Activated CD4-positive, alpha-beta T cell treated with anti-CD3 and anti-CD28 coated beads, Interleukin-2, amount 10 ng/mL, durations not matched to agents 24 days and 14 days (primary cell): ENCODE data around the gene MSH3. TPM values are rescaled to one million over a fixed set of nuclear protein-coding genes. Genes with fewer than 3 reads are reported as not detected.
"Not testable (repeated sequence)": the region's sequence is repeated elsewhere in the genome, so short reads cannot be mapped to it uniquely, and the experiment has no call there.

Experiments used
- DNase-seq: peaks from one replicate; pipeline ENCODE4 v3.0.0; 2022
- H3K27ac Mint-ChIP-seq: one replicate; pipeline ENCODE4 v1.8.0; 2022; ENCODE audit warnings: mild to moderate bottlenecking, mixed read lengths
- H3K27me3 Mint-ChIP-seq: one replicate; pipeline ENCODE4 v1.8.0; 2022; ENCODE audit warnings: mixed read lengths
- H3K36me3 Mint-ChIP-seq: one replicate; pipeline ENCODE4 v1.8.0; 2022; ENCODE audit warnings: low read depth, mild to moderate bottlenecking, mixed read lengths
- H3K4me1 Mint-ChIP-seq: one replicate; pipeline ENCODE4 v1.8.0; 2021; ENCODE audit warnings: mixed read lengths
- H3K4me3 Mint-ChIP-seq: one replicate; pipeline ENCODE4 v1.8.0; 2022; ENCODE audit warnings: mild to moderate bottlenecking, moderate library complexity, mixed read lengths
- H3K9me3 Mint-ChIP-seq: one replicate; pipeline ENCODE4 v1.8.0; 2021; ENCODE audit warnings: mixed read lengths
- intact Hi-C: fragments of 100-400 bp; cut with micrococcal nuclease; formaldehyde crosslinking; loops from one replicate; pipeline ENCODE4 v1.15.1; 2023
- total RNA-seq: library from RNA; stranded (reverse); gene quantifications from 2 replicates; pipeline ENCODE4 v1.2.3, GENCODE V29; 2022

MSH3 gene
- total RNA-seq, 1 donor from 2014 or later, result 21.1 TPM

DNA sequence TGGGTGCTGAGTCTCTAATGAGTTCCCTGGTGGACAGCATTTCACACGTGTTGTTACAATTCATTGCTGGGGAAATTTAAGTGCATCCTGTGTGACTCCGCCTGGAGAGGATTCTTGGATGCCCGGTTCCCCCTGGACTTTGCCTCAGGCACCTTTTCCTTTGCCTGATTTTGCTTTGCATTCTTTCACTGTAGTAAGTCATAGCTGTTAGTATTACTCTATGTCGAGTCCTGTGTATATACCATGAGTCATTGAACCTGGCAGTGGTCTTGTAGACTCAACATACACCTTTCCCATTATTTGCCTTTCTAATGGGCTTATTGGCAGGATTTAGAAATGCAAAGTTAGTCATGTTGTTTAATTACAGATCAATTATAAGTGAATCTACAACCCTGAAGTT lies 82.3 kb downstream of the MSH3 start:
- H3K27me3 Mint-ChIP-seq, result no peaks in the 10 kb centered on the region

DNA sequence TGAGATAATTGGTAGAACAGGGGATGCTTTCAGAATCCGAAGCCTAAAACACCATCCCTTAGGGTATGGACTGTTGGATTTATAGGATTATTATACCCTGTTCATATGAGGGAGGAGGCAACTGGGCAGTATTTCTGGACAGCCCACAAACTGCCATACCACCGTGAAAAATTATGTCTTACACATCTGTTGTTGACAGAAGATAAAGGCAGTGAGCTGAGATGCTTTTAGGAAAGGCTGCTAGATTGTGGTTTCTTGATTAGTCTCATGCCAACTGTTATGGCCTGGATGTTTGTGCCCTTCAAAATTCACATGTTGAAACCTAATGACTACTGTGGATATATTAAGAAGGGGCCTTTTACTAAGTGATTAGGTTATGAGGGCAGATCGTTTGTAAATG lies 84.0 kb downstream of the MSH3 start:
- DNase-seq, result no peak
- H3K4me1 Mint-ChIP-seq, result peaks cover 16% of the 10 kb centered on the region
- H3K27me3 Mint-ChIP-seq, result no peaks in the 10 kb centered on the region
- no peak overlapping the region for H3K27ac Mint-ChIP-seq
- no peak overlapping the region for H3K4me3 Mint-ChIP-seq
- H3K9me3 Mint-ChIP-seq, result no peaks in the 10 kb centered on the region
- intact Hi-C loops, result no loop called here
- peaks cover 44% of the 10 kb centered on the region for H3K36me3 Mint-ChIP-seq

More for the DNA sequence above, 82.3 kb downstream of the MSH3 start:
- no peak for DNase-seq
- Mint-ChIP-seq H3K36me3 (peaks cover 41% of the 10 kb centered on the region), H3K4me3 (no peak overlapping the region), H3K27ac (no peak overlapping the region), H3K4me1 (peaks cover 16% of the 10 kb centered on the region), H3K9me3 (no peaks in the 10 kb centered on the region)
- intact Hi-C loops, result no loop called here

DNA sequence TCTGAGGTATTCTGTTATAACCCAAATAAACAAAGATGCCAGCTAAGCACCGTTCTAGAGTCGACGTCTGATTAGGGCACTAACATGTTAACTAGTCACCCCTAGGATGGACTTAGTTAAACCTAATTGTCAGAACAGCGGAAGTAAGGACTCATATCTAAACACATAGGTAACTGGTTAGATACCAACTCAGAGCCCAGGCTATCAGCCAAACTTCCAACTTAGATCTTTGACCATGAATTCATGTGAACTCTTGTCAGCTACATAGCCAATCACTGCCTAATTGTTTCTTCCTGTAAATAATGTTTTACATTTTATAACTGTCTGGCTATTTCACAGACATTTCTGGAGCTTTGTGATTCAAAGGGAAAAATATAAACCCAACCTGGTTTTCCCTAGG lies 84.6 kb downstream of the MSH3 start:
- DNase-seq, result no peak
- H3K27me3 Mint-ChIP-seq, result no peaks in the 10 kb centered on the region
- H3K4me1 Mint-ChIP-seq, result peaks cover 16% of the 10 kb centered on the region
- no peak overlapping the region for H3K4me3 Mint-ChIP-seq
- H3K9me3 Mint-ChIP-seq, result no peaks in the 10 kb centered on the region
- no peak overlapping the region for H3K27ac Mint-ChIP-seq
- intact Hi-C loops, result no loop called here
- peaks cover 41% of the 10 kb centered on the region for H3K36me3 Mint-ChIP-seq

DNA sequence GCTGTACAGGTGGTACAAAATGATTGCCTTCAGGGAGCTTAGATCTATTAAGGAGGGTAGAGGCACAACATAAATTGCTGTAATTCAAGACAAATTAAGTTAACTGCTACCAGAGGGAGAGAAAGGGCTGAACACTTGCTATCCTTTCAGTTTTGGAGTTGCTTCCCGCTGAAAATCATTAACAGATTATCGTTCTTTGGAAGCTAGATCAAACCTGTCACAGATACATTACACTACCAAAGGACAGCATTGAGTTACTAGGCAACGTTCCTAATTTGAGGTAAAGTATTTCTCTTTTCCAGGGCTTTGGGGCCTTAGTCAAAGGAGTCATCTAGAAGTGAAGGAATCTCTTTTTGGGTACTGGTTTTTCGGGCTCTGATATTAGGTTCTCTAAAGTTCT lies 85.0 kb downstream of the MSH3 start:
- Mint-ChIP-seq H3K4me1 (peaks cover 18% of the 10 kb centered on the region), H3K4me3 (no peak overlapping the region), H3K36me3 (peaks cover 44% of the 10 kb centered on the region), H3K27me3 (no peaks in the 10 kb centered on the region), H3K27ac (no peak overlapping the region), H3K9me3 (no peaks in the 10 kb centered on the region)
- intact Hi-C loops, result no loop called here
- DNase-seq, result no peak

DNA sequence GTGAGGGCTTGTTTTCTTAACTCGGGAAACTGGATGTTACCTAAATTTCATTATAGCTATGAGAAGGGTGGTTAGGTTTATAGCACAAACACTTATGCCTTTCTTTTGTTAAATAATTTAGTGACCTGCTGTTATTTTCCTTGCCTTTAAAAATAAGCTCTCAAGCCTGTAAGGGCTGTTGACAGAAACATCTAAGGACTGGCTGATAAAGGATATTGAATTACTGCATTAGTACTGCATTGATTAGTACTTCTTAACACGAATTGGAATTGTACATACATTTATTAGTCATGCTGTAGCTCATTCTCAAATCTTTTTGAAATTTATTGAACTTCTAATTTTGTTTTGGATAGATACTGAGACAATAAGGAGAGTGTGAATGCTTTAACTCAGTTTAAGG lies 85.4 kb downstream of the MSH3 start:
- Mint-ChIP-seq H3K4me3 (no peak overlapping the region), H3K9me3 (peaks cover 4% of the 10 kb centered on the region), H3K4me1 (peaks cover 21% of the 10 kb centered on the region), H3K27ac (no peak overlapping the region), H3K36me3 (peaks cover 45% of the 10 kb centered on the region), H3K27me3 (no peaks in the 10 kb centered on the region)
- DNase-seq, result no peak
- intact Hi-C loops, result no loop called here

DNA sequence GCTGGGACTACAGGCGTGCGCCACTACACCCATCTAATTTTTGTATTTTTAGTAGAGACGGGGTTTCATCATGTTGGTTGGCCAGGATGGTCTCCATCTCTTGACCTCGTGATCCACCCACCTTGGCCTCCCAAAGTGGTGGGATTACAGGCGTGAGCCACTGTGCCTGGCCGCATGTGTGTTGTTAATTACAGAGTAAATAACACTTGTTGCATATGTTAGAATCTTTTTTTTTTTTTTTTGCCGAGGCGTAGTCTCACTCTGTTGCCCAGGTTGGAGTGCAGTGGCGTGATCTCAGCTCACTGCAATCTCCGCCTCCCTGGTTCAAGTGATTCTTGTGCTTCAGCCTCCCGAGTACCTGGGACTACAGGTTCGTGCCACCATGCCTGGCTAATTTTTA lies 86.0 kb downstream of the MSH3 start:
- intact Hi-C loops, H3K27ac Mint-ChIP-seq, H3K4me3 Mint-ChIP-seq, DNase-seq, H3K27me3 Mint-ChIP-seq, H3K9me3 Mint-ChIP-seq: not testable (repeated sequence)
- Mint-ChIP-seq H3K36me3 (peaks cover 49% of the 10 kb centered on the region), H3K4me1 (peaks cover 21% of the 10 kb centered on the region)

DNA sequence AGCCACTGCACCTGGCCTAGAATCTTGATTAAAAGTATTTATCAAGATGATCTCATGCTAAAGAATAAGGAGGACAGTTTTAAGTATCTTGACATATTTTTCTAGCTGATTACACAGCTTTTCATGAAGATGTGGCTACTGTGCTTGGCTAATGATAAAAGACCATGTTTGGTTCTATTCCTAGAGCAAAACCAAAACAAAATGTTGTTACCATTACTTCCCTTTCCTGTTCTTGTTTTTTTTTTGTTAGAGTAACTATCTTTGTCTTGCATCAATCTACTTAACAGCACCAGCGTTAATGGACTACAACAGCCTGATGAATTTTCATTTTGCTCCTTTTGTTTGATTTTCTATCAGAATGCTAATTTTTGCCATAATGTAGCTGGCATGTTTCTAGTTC lies 86.5 kb downstream of the MSH3 start:
- intact Hi-C loops, result no loop called here
- Mint-ChIP-seq H3K27ac (peak overlapping the region; percentile 2), H3K36me3 (peaks cover 54% of the 10 kb centered on the region), H3K4me3 (peak overlapping the region; percentile 21), H3K4me1 (peaks cover 21% of the 10 kb centered on the region), H3K9me3 (peaks cover 4% of the 10 kb centered on the region), H3K27me3 (no peaks in the 10 kb centered on the region)
- DNase-seq, result no peak

DNA sequence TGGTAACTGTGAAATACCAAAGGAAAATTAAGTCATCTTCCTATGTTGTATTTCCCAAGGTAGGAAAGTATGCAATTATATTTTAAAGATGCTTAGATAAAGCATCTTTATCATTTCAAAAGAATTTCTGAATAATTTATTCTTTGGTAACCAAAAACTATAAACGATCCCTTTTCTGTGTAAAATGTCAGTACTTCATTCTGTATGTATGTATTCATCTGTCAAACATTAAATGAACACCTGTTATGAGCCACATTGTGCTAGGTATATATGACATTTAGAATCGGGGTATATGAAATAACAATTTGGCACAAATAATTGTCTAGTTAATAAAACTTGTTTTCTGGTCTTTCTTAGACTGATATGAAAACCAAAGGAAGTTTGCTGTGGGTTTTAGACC lies 89.7 kb downstream of the MSH3 start:
- DNase-seq, result no peak
- intact Hi-C loops, result no loop called here
- Mint-ChIP-seq H3K4me3 (no peak overlapping the region), H3K4me1 (peaks cover 19% of the 10 kb centered on the region), H3K9me3 (peaks cover 9% of the 10 kb centered on the region), H3K27ac (no peak overlapping the region), H3K27me3 (no peaks in the 10 kb centered on the region), H3K36me3 (peaks cover 72% of the 10 kb centered on the region)

DNA sequence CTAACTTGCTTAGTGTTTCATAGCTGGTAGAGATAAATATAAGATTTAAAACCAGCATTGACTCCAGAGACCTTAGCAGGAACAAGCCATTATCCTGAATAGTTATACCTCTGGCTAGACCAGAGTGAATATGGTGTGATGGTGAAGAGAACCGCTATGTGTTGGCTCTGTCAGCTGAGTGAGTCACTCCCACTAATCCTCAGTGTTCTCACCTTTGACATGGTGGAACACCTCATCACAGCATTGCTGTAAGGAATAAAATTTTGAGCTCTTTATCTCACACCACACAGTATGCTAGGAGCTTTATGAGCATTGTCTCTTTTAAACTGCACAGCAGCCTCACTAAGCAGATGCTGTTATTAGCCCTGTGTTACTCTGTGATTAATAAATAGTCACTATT lies 91.0 kb downstream of the MSH3 start:
- no peak overlapping the region for H3K4me3 Mint-ChIP-seq
- no peak overlapping the region for H3K27ac Mint-ChIP-seq
- H3K4me1 Mint-ChIP-seq, result peaks cover 15% of the 10 kb centered on the region
- H3K9me3 Mint-ChIP-seq, result peaks cover 14% of the 10 kb centered on the region
- H3K27me3 Mint-ChIP-seq, result no peaks in the 10 kb centered on the region
- peaks cover 75% of the 10 kb centered on the region for H3K36me3 Mint-ChIP-seq
- intact Hi-C loops, result no loop called here
- DNase-seq, result no peak

DNA sequence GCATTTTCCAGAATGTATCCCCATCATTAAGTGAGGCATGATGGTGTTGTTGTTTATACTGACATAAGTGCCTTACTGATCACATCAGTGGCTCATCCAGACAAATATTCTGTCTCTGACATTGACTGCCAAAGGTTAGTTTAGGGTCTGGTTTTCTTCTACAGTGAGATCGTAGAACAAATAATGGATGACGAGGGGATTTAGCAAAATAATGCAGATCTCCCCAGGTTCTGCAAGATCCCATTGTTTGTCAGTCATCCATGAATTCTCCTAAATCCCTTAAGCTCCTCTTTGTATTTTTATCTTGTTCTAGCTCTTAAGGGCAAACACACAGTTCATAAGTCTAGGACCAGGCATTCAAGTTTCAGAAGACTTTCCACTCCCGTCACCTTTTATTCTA lies 93.5 kb downstream of the MSH3 start:
- Mint-ChIP-seq H3K27me3 (no peaks in the 10 kb centered on the region), H3K27ac (no peak overlapping the region), H3K9me3 (peaks cover 17% of the 10 kb centered on the region), H3K4me1 (peaks cover 11% of the 10 kb centered on the region), H3K4me3 (no peak overlapping the region), H3K36me3 (peaks cover 79% of the 10 kb centered on the region)
- DNase-seq, result no peak
- intact Hi-C loops, result no loop called here

DNA sequence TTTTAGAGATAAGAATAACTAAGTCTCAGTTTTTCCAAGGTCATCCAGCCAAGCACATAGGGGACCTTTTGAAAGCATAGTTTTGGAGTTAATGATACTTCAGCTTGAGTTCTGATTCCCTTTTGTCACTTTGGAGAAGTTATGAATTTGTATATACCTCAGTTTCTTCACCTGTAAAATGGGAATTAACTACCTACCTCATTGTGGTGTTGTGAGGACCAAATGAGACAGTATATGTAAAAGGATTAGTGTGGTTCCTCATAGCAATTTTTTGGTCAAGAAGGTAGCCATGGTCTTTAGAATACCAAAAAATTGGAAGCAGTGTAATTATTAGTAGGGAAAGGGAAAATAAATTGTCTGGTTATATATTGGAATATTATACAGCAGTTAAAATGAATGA lies 98.0 kb downstream of the MSH3 start:
- Mint-ChIP-seq H3K27me3 (no peaks in the 10 kb centered on the region), H3K4me3 (no peak overlapping the region), H3K9me3 (peaks cover 7% of the 10 kb centered on the region), H3K36me3 (peaks cover 51% of the 10 kb centered on the region), H3K4me1 (peaks cover 43% of the 10 kb centered on the region), H3K27ac (no peak overlapping the region)
- no peak for DNase-seq
- intact Hi-C loops, result loop anchor here (10.0 kb wide), 1 partner anchor 552 kb away; the partner anchor contains the start of gene ZCCHC9

DNA sequence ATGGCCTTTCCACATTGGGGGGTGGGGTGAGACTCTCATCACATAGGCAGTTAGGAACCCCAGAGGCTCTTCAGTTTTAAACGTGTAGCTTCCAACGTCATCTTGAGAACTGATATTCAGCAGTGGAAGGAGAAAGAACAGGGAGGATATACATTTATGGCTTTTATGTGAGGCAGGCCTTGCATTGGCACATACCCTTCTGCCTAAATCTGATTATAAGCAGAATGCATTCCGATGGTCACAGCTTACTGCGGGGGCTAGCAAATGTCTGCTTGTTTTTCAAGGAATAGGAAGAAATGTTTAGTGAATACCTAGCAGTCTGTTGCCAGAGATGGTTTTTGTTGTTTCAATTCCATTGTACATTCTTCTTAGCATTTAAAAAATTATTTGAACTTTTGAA lies 99.3 kb downstream of the MSH3 start:
- Mint-ChIP-seq H3K36me3 (peaks cover 48% of the 10 kb centered on the region), H3K27ac (no peak overlapping the region), H3K9me3 (peaks cover 13% of the 10 kb centered on the region), H3K27me3 (no peaks in the 10 kb centered on the region), H3K4me1 (peaks cover 52% of the 10 kb centered on the region), H3K4me3 (no peak overlapping the region)
- no peak for DNase-seq
- intact Hi-C loops, result loop anchor here (10.0 kb wide), 1 partner anchor 551 kb away; the partner anchor contains the start of gene ZCCHC9

DNA sequence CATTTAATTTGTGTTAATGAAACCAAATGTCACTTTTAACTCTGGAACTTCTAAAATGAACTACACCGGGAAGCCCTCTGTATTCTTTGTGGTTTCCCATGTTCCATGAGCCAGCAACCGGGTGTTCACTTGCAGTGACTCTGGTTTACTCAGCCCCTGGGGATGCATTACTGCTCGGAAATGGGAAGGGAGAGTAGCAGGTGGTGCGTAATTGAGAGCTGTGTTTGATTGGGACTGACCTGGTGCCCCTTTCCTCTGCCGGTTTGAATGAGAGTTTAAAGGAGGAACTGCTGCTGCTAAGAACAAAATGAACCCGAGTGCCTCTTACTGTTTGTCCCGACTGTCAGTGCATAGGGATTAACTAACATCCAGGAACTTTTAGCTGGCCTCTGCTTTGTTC lies 100.4 kb downstream of the MSH3 start:
- H3K4me1 Mint-ChIP-seq, result peaks cover 63% of the 10 kb centered on the region
- peaks cover 47% of the 10 kb centered on the region for H3K36me3 Mint-ChIP-seq
- DNase-seq, result peak; percentile 79
- peak overlapping the region; percentile 66 for H3K4me3 Mint-ChIP-seq
- H3K27ac Mint-ChIP-seq, result peak overlapping the region; percentile 96
- intact Hi-C loops, result loop anchor here (1.0 to 10.0 kb wide), 7 partner anchors 8 to 1518 kb away; partner anchors contain the start of genes JMY and ZCCHC9
- H3K9me3 Mint-ChIP-seq, result peaks cover 9% of the 10 kb centered on the region
- H3K27me3 Mint-ChIP-seq, result no peaks in the 10 kb centered on the region

DNA sequence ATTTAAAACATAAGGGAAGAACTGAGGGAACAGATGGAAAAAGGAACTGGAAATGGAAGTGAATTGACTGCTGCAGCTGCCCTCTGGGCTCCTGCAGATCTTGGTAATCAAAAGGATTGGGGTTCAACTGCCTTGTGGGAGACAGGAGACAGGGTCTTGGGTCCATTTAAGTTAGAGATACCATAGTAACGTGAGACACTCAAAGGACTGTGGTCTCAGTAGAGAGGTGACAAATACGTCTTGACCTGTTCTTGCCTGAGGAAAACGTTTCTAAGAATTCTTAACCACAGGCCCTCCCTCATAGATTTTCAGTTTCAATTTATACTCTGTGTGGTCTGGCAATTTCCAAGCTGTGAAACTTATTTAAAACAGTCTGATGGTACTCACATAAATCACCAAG lies 101.2 kb downstream of the MSH3 start:
- intact Hi-C loops, result loop anchor here (1.0 to 10.0 kb wide), 8 partner anchors 8 to 1518 kb away; partner anchors contain the start of genes JMY and ZCCHC9
- Mint-ChIP-seq H3K27me3 (no peaks in the 10 kb centered on the region), H3K36me3 (peaks cover 46% of the 10 kb centered on the region), H3K4me1 (peaks cover 70% of the 10 kb centered on the region), H3K4me3 (peak overlapping the region; percentile 66), H3K9me3 (peaks cover 6% of the 10 kb centered on the region), H3K27ac (peak overlapping the region; percentile 96)
- DNase-seq, result peak; percentile 88

DNA sequence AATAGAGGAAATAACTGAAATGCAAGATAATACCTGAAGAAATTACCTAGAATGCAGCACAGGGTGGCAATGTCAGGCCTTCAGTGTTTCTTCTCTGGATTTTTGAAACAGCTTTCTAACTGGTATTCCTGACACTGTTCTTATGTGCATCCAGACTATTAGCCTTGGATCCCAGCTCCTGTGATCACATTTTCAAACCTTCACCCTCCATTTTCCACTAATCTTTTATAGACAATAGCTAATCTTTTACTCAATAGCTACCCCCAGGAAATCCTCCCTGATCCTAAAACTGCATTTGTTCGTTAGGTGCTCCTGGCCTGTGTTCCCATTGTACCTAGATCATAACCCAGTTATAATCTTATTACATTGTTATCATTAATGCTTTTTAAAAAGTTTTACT lies 101.8 kb downstream of the MSH3 start:
- peaks cover 46% of the 10 kb centered on the region for H3K36me3 Mint-ChIP-seq
- intact Hi-C loops, result loop anchor here (1.0 to 10.0 kb wide), 5 partner anchors 205 to 1519 kb away; partner anchors contain the start of genes JMY and ZCCHC9
- H3K27me3 Mint-ChIP-seq, result no peaks in the 10 kb centered on the region
- peak overlapping the region; percentile 96 for H3K27ac Mint-ChIP-seq
- DNase-seq, result peak; percentile 61
- peaks cover 5% of the 10 kb centered on the region for H3K9me3 Mint-ChIP-seq
- H3K4me3 Mint-ChIP-seq, result peak overlapping the region; percentile 66
- H3K4me1 Mint-ChIP-seq, result peaks cover 75% of the 10 kb centered on the region
